Activated CD4-positive, alpha-beta T cell treated with anti-CD3 and anti-CD28 coated beads, Interleukin-2, amount 50 U/mL, for 24 hours (primary cell): ENCODE data around the gene CPNE5.

Source experiments
- DNase-seq, 2 donors: peaks; one replicate each; pipeline ENCODE4 v3.0.0-alpha.2; 2020; ENCODE audit warnings: low read depth in 1 of 2, low spot score in 1 of 2

CPNE5 gene

DNA sequence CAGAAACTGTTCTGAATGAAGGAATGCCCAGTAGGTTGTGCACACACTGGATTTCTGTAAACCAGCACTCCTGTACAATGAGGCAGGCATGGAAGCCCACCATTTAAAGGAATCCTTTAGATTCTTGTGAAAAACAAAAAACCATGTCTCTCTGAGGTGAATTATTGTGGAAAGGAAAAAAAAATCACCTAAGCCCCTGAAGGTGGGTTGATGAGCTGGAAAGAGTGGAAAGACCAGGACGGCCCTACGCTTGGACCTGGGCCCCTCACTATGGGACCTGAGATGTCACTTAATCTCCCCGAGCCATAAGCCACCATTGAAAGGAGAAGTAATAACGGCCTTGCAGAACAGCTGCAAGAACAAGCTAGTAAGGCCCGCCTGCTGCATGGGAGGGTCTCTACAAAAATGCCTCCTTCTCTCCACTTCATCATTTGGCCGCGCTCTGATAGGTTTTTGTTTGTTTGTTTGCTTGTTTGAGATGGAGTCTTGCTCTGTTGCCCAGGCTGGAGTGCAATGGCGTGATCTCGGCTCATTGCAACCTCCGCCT, 72.8 kb downstream of the CPNE5 start:
- no peak for DNase-seq

DNA sequence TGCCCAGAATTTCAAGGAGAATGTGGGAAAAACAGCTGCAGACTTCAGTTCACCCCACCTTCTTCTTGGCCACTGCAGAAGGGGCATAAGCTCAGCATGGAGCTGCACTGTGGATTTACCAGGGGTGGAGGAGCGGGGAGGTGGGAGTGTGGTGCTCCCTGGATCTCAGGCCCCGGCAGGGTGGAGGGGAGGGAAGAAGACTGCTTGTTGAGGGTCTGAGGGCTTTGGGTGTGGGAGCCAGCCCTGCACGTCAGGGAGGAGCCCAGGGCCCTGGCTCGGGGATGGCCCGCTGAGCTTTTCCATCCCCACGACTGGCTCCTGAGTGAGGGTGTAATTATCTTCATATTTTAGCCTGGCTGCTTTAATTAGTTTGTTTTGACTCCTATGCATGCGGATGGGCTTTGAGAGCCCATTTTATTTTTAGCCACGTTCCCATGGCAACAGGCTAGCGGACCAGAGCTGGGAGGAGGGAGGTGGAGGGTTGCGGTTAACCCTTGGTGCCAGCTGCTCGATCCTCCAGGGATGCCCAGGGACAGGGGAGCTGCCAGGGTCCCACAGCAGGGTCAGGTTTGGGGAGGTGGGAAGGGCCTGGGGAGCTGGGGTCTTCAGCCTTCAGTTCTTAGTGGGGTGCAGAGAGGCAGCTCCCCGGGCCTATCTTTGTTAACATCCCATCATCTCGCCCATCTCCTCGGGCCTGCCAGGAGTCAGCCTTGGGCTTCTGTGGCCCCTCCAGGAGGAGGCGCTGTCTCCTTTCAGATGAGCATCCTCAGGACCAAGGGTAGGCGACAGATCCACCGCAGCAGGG, 73.4 kb downstream of the CPNE5 start:
- DNase-seq = peak; percentile 61 to 74

DNA sequence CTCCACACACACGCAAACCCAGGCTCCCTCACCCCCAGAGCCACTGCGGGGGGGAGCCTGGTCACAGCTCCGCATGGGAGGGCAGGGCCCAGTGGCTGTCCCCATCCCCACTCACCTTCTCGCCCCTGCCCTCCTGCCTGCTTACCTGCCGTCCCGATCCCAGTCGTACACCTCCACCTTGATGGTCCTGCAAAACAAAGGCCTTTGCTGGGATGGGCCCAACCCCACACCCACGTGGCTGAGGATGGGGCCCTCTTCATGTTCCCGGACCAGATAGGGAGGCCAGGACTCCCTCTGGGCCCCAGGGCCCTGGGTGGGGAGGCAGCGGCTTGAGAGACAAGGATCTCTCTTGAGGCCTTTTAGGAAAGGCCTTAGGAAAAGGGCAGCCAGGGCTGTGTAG, 74.1 kb downstream of the CPNE5 start:
- no peak for DNase-seq

DNA sequence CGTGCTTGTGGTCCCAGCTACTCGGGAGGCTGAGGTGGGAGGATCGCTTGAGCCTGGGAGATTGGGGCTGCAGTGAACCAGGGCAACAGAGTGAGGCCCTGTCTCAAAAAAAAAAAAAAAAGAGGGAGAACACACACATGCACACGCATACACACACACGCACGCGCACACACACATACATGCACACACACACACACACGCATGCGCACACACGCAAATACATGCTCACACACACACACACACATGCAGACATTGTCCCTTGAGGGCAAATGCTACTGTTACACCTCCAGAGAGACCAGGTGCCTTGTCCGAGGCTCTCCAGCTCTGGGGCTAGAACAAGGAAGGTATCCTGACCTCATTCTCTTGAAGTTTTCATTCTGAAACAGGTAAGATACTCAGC, 77.1 kb downstream of the CPNE5 start:
- DNase-seq = no peak

- no peak for DNase-seq
Observed at GRCh38 chr6:36760685-36761435, 78.4 kb downstream of the CPNE5 start.

DNA sequence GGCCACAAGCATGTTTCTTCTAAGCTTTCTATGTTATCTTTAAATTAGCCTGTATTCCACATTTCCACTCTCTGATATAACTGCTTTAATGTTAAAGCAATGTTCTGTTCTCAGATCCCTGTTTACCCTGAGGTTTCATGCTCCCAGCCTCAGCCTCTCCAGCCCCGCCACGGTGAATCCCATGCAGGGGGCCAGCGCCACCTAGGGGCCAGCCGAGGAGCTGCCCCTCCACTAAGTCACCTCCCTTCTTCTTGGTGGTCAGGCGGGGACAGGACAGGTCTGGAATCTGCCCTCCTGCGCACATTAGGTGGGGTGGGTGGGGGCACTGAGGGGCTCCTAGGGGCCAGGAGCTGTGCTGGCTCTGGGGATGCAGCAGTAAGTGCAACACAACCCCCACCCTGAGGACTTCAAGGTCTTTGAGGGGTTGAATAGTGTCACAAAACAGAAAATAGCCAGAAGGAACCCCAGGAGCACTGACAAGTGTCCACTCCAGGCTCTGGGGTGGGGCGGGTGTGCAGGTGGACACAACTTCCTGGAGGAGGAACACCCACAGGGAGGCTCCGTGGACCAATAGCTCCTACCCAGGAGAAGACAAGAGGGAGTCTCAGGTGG, 80.0 kb downstream of the CPNE5 start:
- peak; percentile 71 to 78 for DNase-seq

- DNase-seq = no peak
Observed at GRCh38 chr6:36758516-36759147, 80.6 kb downstream of the CPNE5 start.

- DNase-seq = no peak
Observed at GRCh38 chr6:36757943-36758508, 81.2 kb downstream of the CPNE5 start.

GRCh38 chr6:36757206-36757605, 82.0 kb downstream of the CPNE5 start:
- DNase-seq = no peak

- DNase-seq = no peak
Observed at GRCh38 chr6:36756786-36757185, 82.5 kb downstream of the CPNE5 start.

DNA sequence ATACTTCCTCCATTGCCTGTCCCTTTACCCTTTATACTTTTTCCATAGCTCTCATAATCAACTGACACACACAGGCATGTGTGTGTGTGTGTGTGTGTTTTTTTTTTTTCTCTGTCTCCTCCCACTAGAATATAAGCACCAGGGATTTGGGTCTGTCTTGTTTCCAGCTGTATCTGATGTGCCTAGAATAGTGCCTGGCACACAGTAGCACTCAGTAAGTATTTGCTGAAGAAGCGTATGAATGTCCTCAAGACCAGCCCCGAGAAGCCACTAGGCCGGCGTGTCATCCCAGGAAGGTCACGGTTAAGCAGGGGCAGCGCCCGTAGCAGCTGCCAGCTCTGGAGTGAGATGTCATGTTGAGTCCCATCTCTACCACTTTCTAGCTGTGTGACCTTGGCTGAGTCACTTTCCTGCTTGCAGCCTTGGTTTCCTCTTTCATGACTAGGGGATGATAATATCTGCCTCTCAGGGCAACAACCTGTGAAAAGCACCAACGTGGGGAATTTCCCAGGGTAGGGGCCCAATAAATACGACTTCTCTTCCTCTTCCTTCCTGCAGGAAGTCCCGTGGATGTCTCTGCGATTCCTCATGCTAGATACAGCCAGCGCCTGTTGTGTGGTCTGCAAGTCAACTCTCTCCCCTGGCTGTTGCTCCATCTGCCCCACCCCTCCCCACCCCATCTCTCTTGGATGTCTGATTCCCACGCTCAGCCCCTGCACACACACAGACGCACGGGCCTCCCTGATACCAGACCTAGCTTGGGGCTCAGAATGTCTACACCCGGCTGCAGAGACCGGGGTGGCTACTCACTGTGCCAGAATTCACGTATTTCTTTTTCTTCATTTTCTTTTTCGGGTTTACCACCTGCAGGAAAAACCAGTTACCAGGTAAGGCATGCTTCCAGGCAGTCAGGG, 83.6 kb downstream of the CPNE5 start:
- peak; percentile 47 to 82 for DNase-seq

GRCh38 chr6:36754582-36755434, 84.4 kb downstream of the CPNE5 start:
- DNase-seq = no peak

- no peak for DNase-seq
Observed at GRCh38 chr6:36753671-36754405, 85.4 kb downstream of the CPNE5 start.

DNA sequence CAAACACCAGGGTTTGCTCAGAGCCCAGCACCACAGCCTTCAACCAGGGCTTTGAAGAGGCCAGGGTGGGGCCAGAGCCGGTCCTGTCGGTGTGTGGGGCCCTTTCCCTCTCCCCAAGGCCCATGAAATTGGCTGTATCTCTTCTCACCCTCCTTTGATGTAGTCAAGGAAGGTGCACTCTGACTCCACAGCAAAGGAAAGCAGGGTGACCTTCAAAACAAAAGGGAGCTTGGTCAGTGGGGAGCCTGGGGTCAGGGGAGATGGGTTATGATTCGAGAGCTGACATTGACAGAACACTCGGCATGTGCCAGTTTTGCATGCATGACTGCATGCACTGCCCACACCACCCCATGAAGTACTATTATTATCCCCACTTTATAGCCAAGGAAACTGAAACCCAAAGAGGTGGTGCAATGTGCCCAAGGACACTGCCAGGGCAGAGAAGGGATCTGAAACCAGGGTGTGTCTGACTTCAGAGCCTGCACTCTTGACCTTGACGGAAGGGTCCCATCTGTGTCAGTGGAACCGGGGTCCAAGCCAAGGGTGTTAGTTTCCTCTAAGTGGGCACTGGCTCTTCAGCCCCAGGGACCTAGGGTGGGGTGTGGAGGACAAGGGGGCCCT, 86.2 kb downstream of the CPNE5 start:
- no peak for DNase-seq

GRCh38 chr6:36752187-36752885, 86.9 kb downstream of the CPNE5 start:
- DNase-seq = peak in 1 of 2 donors; percentile 39

GRCh38 chr6:36751833-36752186, 87.4 kb downstream of the CPNE5 start:
- no peak for DNase-seq

GRCh38 chr6:36751091-36751490, 88.2 kb downstream of the CPNE5 start:
- DNase-seq = no peak
